Skin epidermis (tissue), 12 donors: Measurements from ENCODE around the gene TUBA1C.
"Not testable (repeated sequence)": the region's sequence is repeated elsewhere in the genome, so short reads cannot be mapped to it uniquely, and the experiment has no call there.

Experiments
- H3K27ac ChIP-seq, 21 experiments: fragments of 200-600 bp; sonication (generic) in 11 of 21; one replicate each; pipeline ENCODE4 v1.5.0; 2020; ENCODE audit warnings: mild to moderate bottlenecking in 3 of 21, inconsistent platforms in 2 of 21, moderate library complexity in 2 of 21
- H3K4me3 ChIP-seq, 7 experiments: fragments of 200-600 bp; sonication (generic) in 2 of 7; one replicate each; pipeline ENCODE4 v1.5.0; 2020; ENCODE audit warnings: inconsistent platforms in 2 of 7, mild to moderate bottlenecking in 2 of 7, moderate library complexity in 1 of 7

Gene TUBA1C

DNA sequence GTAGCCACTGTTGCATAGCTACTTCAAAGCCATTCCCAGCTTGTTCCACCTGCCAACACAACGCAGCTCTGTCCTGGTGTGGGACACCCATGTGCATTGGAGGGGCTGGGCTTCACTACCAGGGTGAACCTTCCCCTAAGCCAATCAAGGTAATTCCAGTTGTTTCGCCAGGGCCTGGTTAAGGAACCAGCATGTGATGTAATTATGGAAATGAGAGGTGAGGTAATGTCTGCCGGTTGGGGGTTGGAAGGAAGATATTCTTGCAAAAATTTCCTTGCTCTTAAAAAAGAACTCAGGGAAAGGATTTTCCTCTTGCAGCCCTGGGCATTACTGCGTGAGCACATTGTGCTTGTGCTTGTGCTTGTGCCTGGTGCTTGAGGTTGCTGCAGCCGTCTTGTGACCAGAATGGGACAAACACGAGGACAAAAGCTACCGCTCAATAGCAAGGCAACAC, 14.9 kb downstream of the TUBA1C start:
- no peak overlapping the region for H3K27ac ChIP-seq
- no peak overlapping the region for H3K4me3 ChIP-seq

DNA sequence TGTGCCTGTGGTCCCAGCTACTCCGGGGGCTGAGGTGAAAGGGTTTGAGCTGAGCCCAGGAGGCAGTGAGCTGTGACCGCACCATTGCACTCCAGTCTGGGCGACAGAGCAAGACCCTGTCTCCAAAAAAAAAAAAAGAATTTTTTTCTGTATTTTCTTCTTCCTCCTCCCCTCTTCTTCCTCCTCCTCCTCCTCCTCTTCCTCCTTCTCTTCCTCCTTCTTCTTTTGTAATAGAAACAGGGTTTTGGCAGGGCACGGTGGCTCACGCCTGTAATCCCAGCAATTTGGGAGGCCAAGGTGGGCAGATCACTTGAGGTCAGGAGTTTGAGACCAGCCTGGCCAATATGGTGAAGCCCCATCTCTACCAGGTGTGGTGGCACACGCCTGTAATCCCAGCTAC, 15.7 kb downstream of the TUBA1C start:
- H3K27ac ChIP-seq, H3K4me3 ChIP-seq: not testable (repeated sequence)

DNA sequence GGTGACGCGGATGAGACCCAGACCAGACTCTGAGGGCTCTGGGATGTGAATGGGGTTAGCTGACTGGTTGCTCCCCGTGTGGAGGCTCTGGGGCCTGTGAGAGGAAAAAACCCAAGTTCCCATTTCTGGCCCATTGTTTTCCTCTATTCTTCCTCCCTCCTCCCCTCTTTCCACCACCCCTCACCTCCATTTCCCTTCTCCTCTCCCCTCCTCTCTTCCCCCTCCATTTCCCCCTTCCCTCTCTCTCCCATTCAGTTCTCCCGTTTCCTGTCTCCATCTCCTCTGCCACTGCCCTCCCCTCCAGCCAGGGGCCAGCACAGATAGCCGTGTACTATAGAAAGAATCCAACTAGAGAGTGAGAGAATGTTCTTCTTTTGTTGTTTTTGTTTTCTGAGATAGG, 17.4 kb downstream of the TUBA1C start:
- Histone ChIP-seq H3K27ac (no peak overlapping the region), H3K4me3 (no peak overlapping the region)

DNA sequence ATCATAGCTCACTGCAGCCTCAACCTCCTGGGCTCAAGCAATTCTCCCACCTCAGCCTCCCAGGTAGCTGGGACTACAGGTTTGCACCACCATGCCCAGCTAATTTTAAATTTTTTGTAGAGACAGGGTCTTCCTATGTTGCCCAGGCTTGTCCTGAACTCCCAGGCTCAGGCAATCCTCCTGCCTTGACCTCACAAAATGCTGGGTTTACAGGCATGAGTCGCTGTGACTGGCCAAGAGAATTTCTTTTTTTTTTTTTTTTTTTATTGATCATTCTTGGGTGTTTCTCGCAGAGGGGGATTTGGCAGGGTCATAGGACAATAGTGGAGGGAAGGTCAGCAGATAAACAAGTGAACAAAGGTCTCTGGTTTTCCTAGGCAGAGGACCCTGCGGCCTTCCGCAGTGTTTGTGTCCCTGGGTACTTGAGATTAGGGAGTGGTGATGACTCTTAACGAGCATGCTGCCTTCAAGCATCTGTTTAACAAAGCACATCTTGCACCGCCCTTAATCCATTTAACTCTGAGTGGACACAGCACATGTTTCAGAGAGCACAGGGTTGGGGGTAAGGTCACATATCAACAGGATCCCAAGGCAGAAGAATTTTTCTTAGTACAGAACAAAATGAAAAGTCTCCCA, 18.0 kb downstream of the TUBA1C start:
- H3K4me3 ChIP-seq, H3K27ac ChIP-seq: not testable (repeated sequence)

DNA sequence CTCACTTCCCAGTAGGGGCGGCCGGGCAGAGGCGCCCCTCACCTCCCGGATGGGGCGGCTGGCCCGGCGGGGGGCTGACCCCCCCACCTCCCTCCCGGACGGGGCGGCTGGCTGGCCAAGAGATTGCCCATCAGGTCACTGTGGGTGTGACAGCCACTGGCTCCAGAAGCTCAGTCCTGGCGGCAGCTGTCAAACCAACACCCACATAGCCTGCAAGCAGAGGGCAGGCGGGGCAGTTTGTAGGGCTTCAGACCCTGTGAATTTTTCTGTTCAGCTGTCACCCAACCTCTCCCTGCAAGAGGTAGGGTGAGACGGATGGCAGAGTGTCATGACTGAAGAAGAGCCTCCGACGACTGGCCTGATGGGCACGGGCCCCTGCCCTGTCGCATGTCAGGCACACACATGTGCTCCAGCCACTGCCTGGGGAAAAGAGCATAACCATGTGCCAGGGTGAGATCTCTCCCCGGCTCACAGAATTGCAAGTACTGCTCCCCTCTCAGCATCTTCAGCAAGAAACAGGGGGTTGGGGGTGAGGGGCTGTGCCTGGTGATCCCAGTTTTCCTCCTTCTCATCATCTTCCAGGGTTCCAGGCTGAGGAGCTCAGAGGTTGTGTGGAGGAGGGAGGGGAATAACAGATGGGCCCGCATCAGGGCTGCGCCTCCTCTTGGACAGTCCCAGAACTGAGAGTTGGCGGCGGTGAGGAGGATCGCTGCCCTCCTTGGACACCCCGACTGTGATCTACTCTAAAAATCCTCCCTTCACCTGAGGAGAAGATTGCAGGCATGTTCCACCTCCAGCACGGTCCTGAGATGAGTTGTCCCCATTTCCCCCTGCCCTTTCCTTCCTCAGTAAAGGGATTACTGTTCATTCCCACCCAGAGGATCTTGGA, 18.9 kb downstream of the TUBA1C start:
- H3K4me3 ChIP-seq, result no peak overlapping the region
- no peak overlapping the region for H3K27ac ChIP-seq

DNA sequence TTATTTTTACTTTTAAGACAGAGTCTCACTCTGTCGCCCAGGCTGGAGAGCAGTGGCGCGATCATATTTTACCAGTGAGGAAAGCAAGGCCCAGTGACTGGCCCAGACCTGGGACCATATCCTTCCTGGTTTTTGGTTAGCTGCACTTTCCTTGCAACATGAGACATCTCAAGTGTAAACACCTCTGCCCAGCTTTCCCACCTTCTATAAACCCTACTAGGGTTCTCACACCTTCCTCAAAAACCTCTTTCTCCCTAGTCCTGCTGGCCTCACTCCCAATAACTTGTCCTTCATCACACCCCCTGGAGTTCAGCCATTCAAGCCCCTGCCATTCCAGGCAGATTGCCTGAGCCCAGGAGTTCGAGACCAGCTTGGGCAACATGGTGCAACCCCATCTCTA, 19.8 kb downstream of the TUBA1C start:
- Histone ChIP-seq H3K27ac (no peak overlapping the region), H3K4me3 (no peak overlapping the region)

DNA sequence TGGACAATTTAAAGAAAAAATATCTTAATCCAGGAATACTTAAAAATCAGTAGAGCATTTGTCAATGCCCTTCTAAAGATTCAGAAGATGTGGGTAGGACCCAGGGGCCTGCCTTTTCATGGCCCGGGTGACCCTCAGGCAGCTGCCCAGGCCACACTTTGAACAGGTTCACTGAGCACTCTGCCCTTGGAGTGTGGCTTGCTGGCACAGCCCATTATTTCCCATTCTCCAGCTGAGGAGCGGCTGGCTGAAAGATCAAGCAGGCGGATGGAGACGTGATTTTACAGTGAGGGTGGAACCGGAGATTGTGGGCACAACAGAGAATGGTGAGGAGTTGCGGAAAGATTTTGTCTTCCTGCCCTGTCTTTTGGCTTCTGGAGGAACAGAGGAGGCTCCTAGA, 23.0 kb downstream of the TUBA1C start:
- Histone ChIP-seq H3K4me3 (no peak overlapping the region), H3K27ac (no peak overlapping the region)

DNA sequence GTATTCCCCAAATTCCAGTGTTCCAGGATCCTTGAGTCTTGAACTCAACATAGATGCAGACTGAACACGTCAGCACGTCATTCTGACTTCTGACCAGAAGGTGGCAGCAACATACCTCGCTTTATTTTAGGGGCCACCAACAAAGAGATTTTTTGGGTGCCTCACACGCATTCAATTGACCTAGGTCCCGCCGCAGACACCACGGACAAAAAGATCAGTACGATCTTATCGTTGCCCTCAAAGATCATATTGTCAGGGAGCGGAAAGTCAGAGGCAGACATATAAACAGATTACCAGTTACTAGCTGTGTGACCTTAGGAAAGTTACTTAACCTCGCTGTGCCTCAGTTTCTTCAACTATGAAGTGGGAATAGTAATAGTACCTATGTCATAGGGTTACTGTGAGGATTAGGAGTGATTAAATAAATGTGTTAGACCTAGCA, 23.6 kb downstream of the TUBA1C start:
- Histone ChIP-seq H3K27ac (no peak overlapping the region), H3K4me3 (no peak overlapping the region)

DNA sequence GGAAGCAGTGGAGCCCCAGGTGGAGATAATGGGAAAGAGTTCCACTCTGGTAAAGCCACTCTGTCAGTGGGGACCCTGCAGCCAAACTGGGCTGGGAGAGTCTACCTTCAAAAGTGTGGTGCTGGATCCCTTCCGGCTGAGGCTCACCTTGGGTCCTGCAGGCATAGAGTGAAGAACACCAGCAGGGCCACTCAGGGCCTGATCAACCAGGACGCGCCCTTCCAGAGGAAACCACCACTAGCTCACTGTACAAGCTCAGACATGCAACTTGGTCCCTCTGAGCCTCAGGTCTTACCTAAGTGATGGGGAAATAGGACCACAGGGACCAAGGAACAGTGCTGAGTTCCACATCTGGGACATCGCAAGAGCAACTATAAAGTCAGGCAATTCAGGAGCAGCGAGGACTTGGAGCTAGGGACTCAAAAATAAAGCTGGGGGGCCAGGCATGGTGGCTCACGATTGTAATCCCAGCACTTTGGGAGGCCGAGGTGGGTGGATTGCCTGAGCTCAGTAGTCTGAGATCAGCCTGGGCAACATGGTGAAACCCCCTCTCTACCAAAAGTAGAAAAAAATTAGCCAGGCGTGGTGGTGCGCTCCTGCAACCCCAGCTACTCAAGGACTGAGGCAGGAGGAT, 24.2 kb downstream of the TUBA1C start:
- Histone ChIP-seq H3K27ac (no peak overlapping the region), H3K4me3 (no peak overlapping the region)

DNA sequence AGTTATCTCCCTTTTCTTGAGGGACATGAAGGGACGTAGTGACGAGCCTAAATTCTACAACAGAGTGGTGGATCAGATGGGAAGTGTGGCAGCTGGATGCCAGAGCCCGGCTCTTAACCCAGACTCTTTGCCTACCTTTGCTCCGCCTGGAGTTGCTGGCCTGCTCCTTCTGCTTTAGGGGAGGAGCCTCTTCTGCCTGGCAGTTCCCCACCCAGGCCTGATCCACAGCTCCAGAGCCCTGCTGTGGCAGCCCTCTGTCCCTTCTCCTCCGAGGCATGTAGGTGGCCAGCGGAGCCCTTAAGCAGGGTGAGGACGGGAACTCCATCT, 27.8 kb downstream of the TUBA1C start:
- no peak overlapping the region for H3K4me3 ChIP-seq
- H3K27ac ChIP-seq, result peak overlapping the region in 1 of 21 experiments; percentile 3

DNA sequence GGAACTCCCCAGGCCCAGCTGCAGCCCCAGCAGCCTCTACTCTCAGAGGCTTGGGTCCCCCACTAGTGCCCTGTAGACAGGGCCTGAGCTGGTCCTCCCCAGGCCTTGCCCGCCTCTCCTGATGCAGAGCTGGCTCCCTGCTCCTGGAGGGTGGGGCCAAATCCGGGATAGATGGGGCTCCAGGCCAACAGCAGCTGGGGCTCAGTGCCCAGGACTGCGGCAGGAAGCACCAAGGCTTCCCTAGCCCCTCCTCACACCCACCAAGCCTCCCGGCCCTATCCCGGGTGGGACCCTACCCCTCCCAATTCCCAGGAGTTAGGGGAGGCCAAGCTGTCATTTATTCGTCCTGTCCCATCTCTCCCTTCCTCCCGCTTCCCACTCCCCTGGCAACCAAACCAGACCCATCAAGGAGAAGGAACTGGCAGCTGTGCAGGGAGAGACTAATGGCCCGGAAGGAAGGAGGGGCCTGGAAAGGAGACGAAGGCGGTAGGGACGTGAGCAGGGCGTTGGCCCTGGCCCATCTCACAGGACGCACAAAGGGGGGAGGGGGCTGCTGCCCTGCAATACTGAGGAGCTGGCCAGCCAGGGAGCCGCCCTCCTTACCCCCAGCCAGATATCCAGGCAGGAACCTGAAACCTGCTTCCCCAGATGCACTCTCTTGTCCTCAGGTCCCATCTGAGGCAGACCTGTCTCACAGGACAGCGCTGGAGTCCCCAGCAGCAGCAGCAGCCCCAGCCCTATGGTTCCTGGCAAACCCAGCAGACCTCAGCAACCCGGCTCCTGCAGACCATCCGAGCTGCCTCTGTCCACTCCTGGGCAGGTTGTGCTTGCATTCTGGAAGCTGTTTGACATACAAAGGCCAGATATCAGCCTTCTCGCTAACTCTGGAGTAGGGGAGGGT, 28.4 kb downstream of the TUBA1C start:
- Histone ChIP-seq H3K4me3 (peak overlapping the region in 1 of 7 experiments; percentile 19), H3K27ac (peak overlapping the region in 1 of 21 experiments; percentile 3)

DNA sequence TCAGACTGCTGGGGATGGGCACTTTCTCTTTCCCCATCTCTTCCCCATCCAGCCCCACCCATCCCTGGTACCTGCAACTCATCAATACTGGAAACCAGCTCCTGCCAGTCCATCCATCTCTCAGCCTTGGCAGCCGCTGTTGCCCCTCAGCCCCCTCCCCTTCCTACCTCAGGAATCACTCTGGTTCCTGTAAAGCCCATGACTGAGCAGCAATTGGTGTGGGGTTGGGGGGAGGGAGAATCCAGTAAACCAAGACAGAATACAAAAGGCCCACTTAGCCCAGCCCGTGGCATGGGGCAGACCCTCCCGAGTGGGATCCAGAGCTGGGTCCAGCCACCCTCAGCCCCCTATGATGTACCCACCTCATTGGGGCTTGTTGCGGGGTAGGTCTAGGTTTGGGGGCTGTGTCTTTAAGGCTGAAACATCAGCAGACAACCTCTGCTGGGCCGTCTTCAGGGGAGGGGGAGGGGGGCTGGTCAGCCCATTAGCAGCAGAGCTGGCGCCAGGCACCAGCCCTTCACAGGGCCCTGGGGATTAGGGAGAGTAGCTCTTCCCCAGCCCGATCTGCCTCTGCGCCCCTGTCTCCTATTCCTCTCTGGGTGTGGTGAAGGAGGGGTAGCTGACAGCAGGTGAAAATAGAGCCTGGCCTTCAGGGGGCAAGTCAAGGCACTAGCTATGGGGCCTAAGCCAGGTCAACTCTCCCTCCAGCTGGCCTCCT, 29.4 kb downstream of the TUBA1C start:
- Histone ChIP-seq H3K27ac (no peak overlapping the region), H3K4me3 (no peak overlapping the region)

DNA sequence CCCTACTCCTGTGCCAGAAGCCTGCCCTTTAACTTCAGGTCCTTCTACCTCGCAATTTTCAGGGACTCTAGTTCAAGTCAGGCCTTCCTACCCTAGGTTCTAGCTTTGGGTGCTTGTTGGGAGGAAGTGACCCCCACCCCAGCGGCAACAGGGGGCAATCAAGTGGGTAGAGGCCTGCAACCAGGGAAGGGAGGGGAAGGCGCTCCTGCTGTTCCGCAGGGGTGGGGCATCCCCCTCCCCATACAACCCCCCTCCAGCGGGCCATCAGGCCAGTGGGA, 29.9 kb downstream of the TUBA1C start:
- Histone ChIP-seq H3K4me3 (no peak overlapping the region), H3K27ac (no peak overlapping the region)

DNA sequence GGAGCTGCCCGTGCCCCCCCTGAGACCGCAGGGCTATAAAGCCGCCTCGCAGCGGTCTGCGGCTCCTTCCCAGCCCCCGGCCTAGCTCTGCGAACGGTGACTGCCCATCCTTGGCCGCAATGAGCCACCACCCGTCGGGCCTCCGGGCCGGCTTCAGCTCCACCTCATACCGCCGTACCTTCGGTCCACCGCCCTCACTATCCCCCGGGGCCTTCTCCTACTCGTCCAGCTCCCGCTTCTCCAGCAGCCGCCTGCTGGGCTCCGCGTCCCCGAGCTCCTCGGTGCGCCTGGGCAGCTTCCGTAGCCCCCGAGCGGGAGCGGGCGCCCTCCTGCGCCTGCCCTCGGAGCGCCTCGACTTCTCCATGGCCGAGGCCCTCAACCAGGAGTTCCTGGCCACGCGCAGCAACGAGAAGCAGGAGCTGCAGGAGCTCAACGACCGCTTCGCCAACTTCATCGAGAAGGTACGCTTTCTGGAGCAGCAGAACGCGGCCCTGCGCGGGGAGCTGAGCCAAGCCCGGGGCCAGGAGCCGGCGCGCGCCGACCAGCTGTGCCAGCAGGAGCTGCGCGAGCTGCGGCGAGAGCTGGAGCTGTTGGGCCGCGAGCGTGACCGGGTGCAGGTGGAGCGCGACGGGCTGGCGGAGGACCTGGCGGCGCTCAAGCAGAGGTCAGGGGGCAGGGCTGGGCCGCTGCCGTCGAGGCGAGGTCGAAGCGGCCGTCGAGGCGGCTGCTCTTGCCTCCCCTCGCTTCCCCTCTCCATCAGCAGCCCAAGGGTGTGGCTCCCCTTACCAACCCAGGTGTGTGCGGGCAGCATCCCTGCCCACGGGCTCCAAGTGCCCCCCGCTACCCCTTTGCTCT, 30.4 kb downstream of the TUBA1C start, which contains the start of gene PRPH:
PRPH (plus strand) TSS at position 66 of the 855 bp plus-strand sequence; CDS start at position 120, 54 bp downstream.
- no peak within 1 kb of the TSS for H3K27ac ChIP-seq

DNA sequence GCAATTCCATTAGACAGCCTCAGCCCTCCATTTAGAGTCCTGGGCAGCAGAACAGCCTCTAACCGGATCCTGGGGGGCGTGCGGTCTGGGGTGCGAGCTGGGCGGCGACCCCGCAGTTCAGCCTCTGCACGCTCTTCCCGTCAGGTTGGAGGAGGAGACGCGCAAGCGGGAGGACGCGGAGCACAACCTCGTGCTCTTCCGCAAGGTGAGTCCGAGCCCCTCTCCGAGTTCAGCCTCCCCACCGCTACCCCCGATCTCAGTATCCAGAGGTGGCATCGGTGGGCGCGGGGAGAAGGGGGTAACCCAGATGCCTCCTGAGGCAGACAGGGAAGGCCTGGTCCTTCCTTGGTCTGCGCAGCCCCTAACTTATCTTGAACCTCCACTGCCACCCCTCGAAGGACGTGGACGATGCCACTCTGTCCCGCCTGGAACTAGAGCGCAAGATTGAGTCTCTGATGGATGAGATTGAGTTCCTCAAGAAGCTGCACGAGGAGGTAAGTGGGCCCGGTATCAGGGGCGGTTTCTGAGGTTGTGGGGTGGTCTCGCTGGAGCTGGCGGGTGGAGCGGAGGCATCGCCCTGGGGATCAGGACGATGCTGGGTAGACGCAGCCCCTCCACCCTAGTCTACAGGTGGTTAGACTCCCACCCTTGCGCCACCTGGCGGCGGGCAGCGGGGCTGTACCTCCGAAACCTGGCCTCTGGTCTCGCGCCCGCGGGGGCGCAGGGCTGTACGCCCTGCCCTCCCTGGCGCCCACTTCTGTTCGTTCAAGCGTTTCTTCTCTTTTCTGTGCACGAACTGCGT, 31.4 kb downstream of the TUBA1C start:
- Histone ChIP-seq H3K4me3 (peak overlapping the region in 2 of 7 experiments; percentile 24 to 26), H3K27ac (no peak overlapping the region)

More for the DNA sequence above, 30.4 kb downstream of the TUBA1C start, which contains the start of gene PRPH:
- no peak within 1 kb of the TSS for H3K4me3 ChIP-seq

DNA sequence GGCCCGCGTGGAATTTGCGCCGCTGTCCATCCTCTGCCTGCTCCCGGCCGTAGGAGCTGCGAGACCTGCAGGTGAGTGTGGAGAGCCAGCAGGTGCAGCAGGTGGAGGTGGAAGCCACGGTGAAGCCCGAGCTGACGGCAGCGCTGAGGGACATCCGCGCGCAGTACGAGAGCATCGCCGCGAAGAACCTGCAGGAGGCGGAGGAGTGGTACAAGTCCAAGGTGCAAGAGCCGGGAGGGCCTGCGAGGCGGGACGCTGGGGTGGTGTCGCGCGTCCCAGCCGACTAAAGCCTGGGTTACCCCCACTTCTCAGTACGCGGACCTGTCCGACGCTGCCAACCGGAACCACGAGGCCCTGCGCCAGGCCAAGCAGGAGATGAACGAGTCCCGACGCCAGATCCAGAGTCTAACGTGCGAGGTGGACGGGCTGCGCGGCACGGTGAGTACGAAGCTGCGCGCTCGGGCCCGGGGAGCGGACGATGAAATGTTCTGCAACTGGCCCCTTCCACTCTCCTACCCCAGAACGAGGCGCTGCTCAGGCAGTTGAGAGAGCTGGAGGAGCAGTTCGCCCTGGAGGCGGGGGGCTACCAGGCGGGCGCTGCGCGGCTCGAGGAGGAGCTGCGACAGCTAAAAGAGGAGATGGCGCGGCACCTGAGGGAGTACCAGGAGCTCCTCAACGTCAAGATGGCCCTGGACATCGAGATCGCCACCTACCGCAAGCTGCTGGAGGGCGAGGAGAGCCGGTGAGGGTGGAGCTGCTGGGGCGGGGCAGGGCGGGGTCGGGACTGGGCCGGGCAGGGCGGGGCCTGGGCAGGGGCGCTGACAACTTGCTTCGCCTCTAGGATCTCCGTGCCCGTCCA, 32.2 kb downstream of the TUBA1C start:
- H3K4me3 ChIP-seq, result peak overlapping the region in 6 of 7 experiments; percentile 8 to 26 (median 12)
- H3K27ac ChIP-seq, result no peak overlapping the region

DNA sequence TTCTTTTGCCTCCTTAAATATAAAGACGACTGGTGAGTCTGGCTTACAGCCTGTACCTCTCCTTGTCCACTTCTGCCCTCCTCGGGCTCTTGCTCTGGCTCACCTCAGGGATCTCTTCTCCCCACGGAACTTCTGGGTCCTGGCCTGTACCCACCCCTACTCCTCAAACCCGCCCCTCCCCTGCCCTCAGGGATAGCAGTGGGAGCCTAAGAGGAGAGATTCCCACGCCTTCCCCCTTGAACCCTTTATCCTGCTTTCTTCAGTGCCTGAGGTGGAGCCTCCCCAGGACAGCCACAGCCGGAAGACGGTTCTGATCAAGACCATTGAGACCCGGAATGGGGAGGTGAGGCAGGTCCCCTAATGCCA, 32.8 kb downstream of the TUBA1C start:
- H3K4me3 ChIP-seq, result peak overlapping the region in 5 of 7 experiments; percentile 8 to 26 (median 9)
- H3K27ac ChIP-seq, result no peak overlapping the region
